H9 (cell line): ENCODE measurements around the gene PRSS23. TPM values are rescaled to one million over a fixed set of nuclear protein-coding genes. Genes with fewer than 3 reads are reported as not detected.

Source experiments
- DNase-seq: peaks from one replicate; pipeline ENCODE4 v3.0.0-alpha.2; 2017
- H2AFZ ChIP-seq: one replicate; pipeline ENCODE4 v1.6.1; 2013; ENCODE audit warnings: mild to moderate bottlenecking, low read length, control low read depth, moderate library complexity
- H2AK5ac ChIP-seq: 2 replicates; pipeline ENCODE4 v1.6.1; 2013; ENCODE audit warnings: low read length, control low read depth, mixed read lengths; ENCODE audit not compliant: insufficient read length
- H2BK120ac ChIP-seq: one replicate; pipeline ENCODE4 v1.6.1; 2013; ENCODE audit warnings: low read depth, mild to moderate bottlenecking, low read length, control low read depth, inconsistent platforms; ENCODE audit not compliant: poor library complexity, severe bottlenecking
- H2BK12ac ChIP-seq: 2 replicates; pipeline ENCODE4 v1.6.1; 2013; ENCODE audit warnings: low read length, control low read depth, mixed read lengths, low read depth; ENCODE audit not compliant: insufficient read length
- H2BK15ac ChIP-seq: 2 replicates; pipeline ENCODE4 v1.6.1; 2013; ENCODE audit warnings: low read depth, low read length, control low read depth
- H2BK20ac ChIP-seq: one replicate; pipeline ENCODE4 v1.6.1; 2013; ENCODE audit warnings: low read depth, mild to moderate bottlenecking, low read length, control low read depth, inconsistent platforms; ENCODE audit not compliant: poor library complexity, severe bottlenecking
- H2BK5ac ChIP-seq: 2 replicates; pipeline ENCODE4 v1.6.1; 2013; ENCODE audit warnings: low read length, control low read depth, mixed read lengths; ENCODE audit not compliant: insufficient read length
- H3K14ac ChIP-seq: 2 replicates; pipeline ENCODE4 v1.6.1; 2013; ENCODE audit warnings: low read length, control low read depth; ENCODE audit not compliant: insufficient read depth
- H3K18ac ChIP-seq: 2 replicates; pipeline ENCODE4 v1.6.1; 2013; ENCODE audit warnings: low read depth, mild to moderate bottlenecking, mixed read lengths, low read length, control low read depth; ENCODE audit not compliant: insufficient read length
- H3K23ac ChIP-seq: 2 replicates; pipeline ENCODE4 v1.6.1; 2013; ENCODE audit warnings: low read length, control low read depth, mixed read lengths, low read depth; ENCODE audit not compliant: insufficient read length
- H3K23me2 ChIP-seq: 2 replicates; pipeline ENCODE4 v1.6.1; 2013; ENCODE audit warnings: low read depth, mild to moderate bottlenecking, mixed read lengths, low read length, control low read depth; ENCODE audit not compliant: insufficient read length, poor library complexity, severe bottlenecking
- H3K27ac ChIP-seq: 2 replicates; pipeline ENCODE4 v1.5.1; 2013; ENCODE audit warnings: low read length, control low read depth, mixed read lengths, low read depth; ENCODE audit not compliant: insufficient read length
- H3K27me3 ChIP-seq: 2 replicates; pipeline ENCODE4 v1.6.1; 2013; ENCODE audit warnings: low read length, control low read depth, inconsistent platforms; ENCODE audit not compliant: insufficient read depth
- H3K4ac ChIP-seq: 2 replicates; pipeline ENCODE4 v1.6.1; 2013; ENCODE audit warnings: low read depth, mild to moderate bottlenecking, control low read depth, inconsistent platforms, low read length, moderate library complexity
- H3K4me1 ChIP-seq: 2 replicates; pipeline ENCODE4 v1.6.1; 2013; ENCODE audit warnings: low read length, control low read depth, inconsistent platforms; ENCODE audit not compliant: insufficient read depth
- H3K4me2 ChIP-seq: 2 replicates; pipeline ENCODE4 v1.6.1; 2013; ENCODE audit warnings: low read length, control low read depth, mixed read lengths; ENCODE audit not compliant: insufficient read length, insufficient read depth
- H3K56ac ChIP-seq: 2 replicates; pipeline ENCODE4 v1.6.1; 2013; ENCODE audit warnings: low read depth, mild to moderate bottlenecking, mixed read lengths, low read length, control low read depth; ENCODE audit not compliant: insufficient read length
- H3K79me1 ChIP-seq: 2 replicates; pipeline ENCODE4 v1.6.1; 2013; ENCODE audit warnings: low read depth, mild to moderate bottlenecking, moderate library complexity, low read length, control low read depth, inconsistent platforms; ENCODE audit not compliant: insufficient read depth, poor library complexity, severe bottlenecking
- H3K79me2 ChIP-seq: 2 replicates; pipeline ENCODE4 v1.6.1; 2013; ENCODE audit warnings: low read length, control low read depth, inconsistent platforms; ENCODE audit not compliant: insufficient read depth
- H3K9ac ChIP-seq: 2 replicates; pipeline ENCODE4 v1.6.1; 2013; ENCODE audit warnings: low read length, control low read depth, mixed read lengths; ENCODE audit not compliant: insufficient read length; ENCODE audit errors: extremely low read depth
- H3K9me3 ChIP-seq: one replicate; pipeline ENCODE4 v1.6.1; 2013; ENCODE audit warnings: low read depth, low read length, inconsistent platforms; ENCODE audit not compliant: control insufficient read depth
- H3T11ph ChIP-seq: one replicate; pipeline ENCODE4 v1.6.1; 2013; ENCODE audit warnings: mild to moderate bottlenecking, low read length, control low read depth, inconsistent platforms
- H4K20me1 ChIP-seq: one replicate; pipeline ENCODE4 v1.6.1; 2013; ENCODE audit not compliant: control insufficient read depth, insufficient read length, insufficient read depth
- H4K5ac ChIP-seq: 2 replicates; pipeline ENCODE4 v1.6.1; 2013; ENCODE audit warnings: low read depth, mild to moderate bottlenecking, mixed read lengths, low read length, control low read depth; ENCODE audit not compliant: insufficient read length
- H4K8ac ChIP-seq: replicated peaks from 2 replicates; pipeline ENCODE4 v1.6.1; 2013; ENCODE audit warnings: low read length, control low read depth, mixed read lengths, low read depth; ENCODE audit not compliant: insufficient read length
- H4K91ac ChIP-seq: 2 replicates; pipeline ENCODE4 v1.6.1; 2013; ENCODE audit warnings: low read depth, mild to moderate bottlenecking, moderate library complexity, mixed read lengths, low read length, control low read depth; ENCODE audit not compliant: insufficient read length
- H3K27ac Mint-ChIP-seq, 3 experiments: 2 replicates in 2 of 3; 3 replicates in 1 of 3; pipeline ENCODE4 v1.8.0; 2020 to 2021; ENCODE audit warnings: mixed read lengths in 3 of 3, mild to moderate bottlenecking in 1 of 3, moderate library complexity in 1 of 3
- H3K27me3 Mint-ChIP-seq: 2 replicates; pipeline ENCODE4 v1.8.0; 2021; ENCODE audit warnings: low read depth, mild to moderate bottlenecking, moderate library complexity, mixed read lengths
- H3K36me3 Mint-ChIP-seq, 3 experiments: 2 replicates in 2 of 3; 3 replicates in 1 of 3; pipeline ENCODE4 v1.8.0; 2020 to 2021; ENCODE audit warnings: low read depth in 3 of 3, mixed read lengths in 3 of 3; ENCODE audit not compliant: insufficient read depth in 1 of 3
- H3K4me1 Mint-ChIP-seq, 2 experiments: 2 replicates each; pipeline ENCODE4 v1.8.0; 2020; ENCODE audit warnings: mixed read lengths in 2 of 2
- H3K4me3 Mint-ChIP-seq, 2 experiments: 2 replicates in 1 of 2; 3 replicates in 1 of 2; pipeline ENCODE4 v1.8.0; 2020 to 2021; ENCODE audit warnings: mild to moderate bottlenecking in 2 of 2, mixed read lengths in 2 of 2, moderate library complexity in 1 of 2
- H3K9me3 Mint-ChIP-seq, 2 experiments: 2 replicates in 1 of 2; 3 replicates in 1 of 2; pipeline ENCODE4 v1.8.0; 2020; ENCODE audit warnings: mild to moderate bottlenecking in 2 of 2, mixed read lengths in 2 of 2, moderate library complexity in 1 of 2
- CTCF ChIP-seq: fragments of 200-600 bp; sonication (generic); conservative IDR thresholded peaks from 3 replicates; pipeline ENCODE4 v1.8.0; 2021; ENCODE audit warnings: antibody characterized with exemption, mild to moderate bottlenecking
- WGBS: extraction: QIAGEN DNeasy Blood & Tissue Kit; methylation state at CpG from one replicate; pipeline ENCODE4 v1.1.7; 2013; ENCODE audit warnings: missing lambda C conversion rate, low lambda C conversion rate, mixed read lengths; ENCODE audit not compliant: insufficient read length; ENCODE audit errors: extremely low coverage; 5-methylcytosine and 5-hydroxymethylcytosine counted together
- total RNA-seq: library from RNA; stranded (reverse); gene quantifications from 2 replicates; pipeline ENCODE4 v1.2.1, GENCODE V29; 2021

Gene PRSS23
- total RNA-seq, 1 experiment from 2014 or later: 6.9 TPM

DNA sequence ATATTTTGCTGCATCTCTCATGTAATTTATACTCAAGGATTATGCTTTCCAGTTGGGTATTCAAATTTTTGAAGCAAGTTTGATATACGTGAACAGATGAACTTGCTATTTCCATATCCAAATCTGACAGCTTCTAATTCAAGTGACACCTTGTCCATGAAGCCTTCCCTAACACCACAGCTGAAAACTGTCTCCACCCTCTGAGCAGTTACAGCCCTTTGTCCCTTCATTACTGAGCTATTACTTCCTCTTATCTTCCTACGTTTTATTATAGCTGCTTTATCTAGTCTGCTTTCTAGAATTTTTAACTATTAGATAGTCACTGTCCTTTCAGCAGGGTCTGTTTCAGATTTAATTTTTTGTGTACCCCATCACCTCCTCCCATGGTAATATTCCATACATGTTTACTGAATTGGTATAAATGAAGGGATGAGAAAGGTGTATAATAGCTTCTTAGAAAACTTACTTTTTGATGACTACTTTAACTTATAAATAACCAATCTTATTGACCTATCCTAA, 13.3 kb upstream of the PRSS23 start:
- Histone ChIP-seq H3K18ac (no peak overlapping the region), H3K23ac (no peak overlapping the region), H4K8ac (no peak overlapping the region), H3K27ac (no peak overlapping the region), H3K4ac (no peak overlapping the region), H3K4me2 (no peak overlapping the region), H3T11ph (no peak overlapping the region), H3K23me2 (no peaks in the 10 kb centered on the region), H4K20me1 (no peaks in the 10 kb centered on the region), H2BK20ac (no peak overlapping the region), H2BK15ac (no peak overlapping the region), H2BK120ac (no peak overlapping the region), H3K9ac (no peak overlapping the region), H3K4me1 (no peaks in the 10 kb centered on the region), H2BK5ac (no peak overlapping the region), H2AFZ (no peak overlapping the region), H2AK5ac (no peak overlapping the region), H3K56ac (no peak overlapping the region), H3K14ac (no peak overlapping the region), H4K5ac (no peak overlapping the region), H3K9me3 (no peaks in the 10 kb centered on the region), H3K27me3 (no peaks in the 10 kb centered on the region), H3K79me1 (no peaks in the 10 kb centered on the region), H2BK12ac (no peak overlapping the region), H3K79me2 (no peaks in the 10 kb centered on the region), H4K91ac (no peak overlapping the region)
- DNase-seq: no peak
- H3K27ac Mint-ChIP-seq: no peak overlapping the region
- H3K4me3 Mint-ChIP-seq: no peak overlapping the region
- H3K9me3 Mint-ChIP-seq: no peaks in the 10 kb centered on the region
- peaks cover 0 to 5% of the 10 kb centered on the region in 2 experiments; a peak in 1 of 4 replicates for H3K4me1 Mint-ChIP-seq
- H3K27me3 Mint-ChIP-seq: no peaks in the 10 kb centered on the region; the same call in 1 of the 2 replicates
- no CpG with 5 or more reads among the region's 2 CpGs for WGBS
- H3K36me3 Mint-ChIP-seq: no peaks in the 10 kb centered on the region
- TF ChIP-seq CTCF: no peak
